Endothelial cell of umbilical vein (primary cell): ENCODE data around the gene PPP1R16B. TPM values are rescaled to one million over a fixed set of nuclear protein-coding genes. Genes with fewer than 3 reads are reported as not detected.
"Not testable (repeated sequence)": the region's sequence is repeated elsewhere in the genome, so short reads cannot be mapped to it uniquely, and the experiment has no call there.

Experiments
- BruUV-seq: library from RNA; stranded (reverse); fragments of 400-500 nt; replicated peaks from 2 replicates; lab custom pipeline; 2021; lab: Mats Ljungman, UMichigan
- CTCF ChIA-PET: fragments of 300-600, 350-600 bp; sonication (Branson Sonifier 250); formaldehyde crosslinking; loops from one replicate; lab custom pipeline; 2021; ENCODE audit warnings: antibody characterized with exemption, inconsistent platforms; lab: Charles Lee
- POLR2A ChIA-PET: fragments of 300-600, 350-600 bp; sonication (Branson Sonifier 250); formaldehyde crosslinking; loops from one replicate; lab custom pipeline; 2021; ENCODE audit warnings: antibody characterized with exemption, inconsistent platforms; lab: Charles Lee
- DNase-seq: peaks from one replicate; pipeline ENCODE4 v3.0.0-alpha.2; 2011; ENCODE audit warnings: low read depth, low spot score
- FAIRE-seq: peaks from 2 replicates; lab custom pipeline; 2011; peaks lifted over from hg19 to GRCh38; lab: Jason Lieb, UNC
- H2AFZ ChIP-seq: 2 replicates; pipeline ENCODE4 v1.6.0; 2012; ENCODE audit warnings: low read depth, low read length, control low read depth, inconsistent platforms
- H3K27ac ChIP-seq: 2 replicates; pipeline ENCODE4 v1.5.1; 2011; ENCODE audit warnings: low read depth, mild to moderate bottlenecking, control low read depth, low read length, moderate library complexity; ENCODE audit not compliant: insufficient read depth
- H3K27me3 ChIP-seq, 2 experiments: 2 replicates each; pipeline versions ENCODE4 v1.6.0 to v1.6.1; 2011; ENCODE audit warnings: low read length in 2 of 2, mixed read lengths in 1 of 2; ENCODE audit not compliant: control insufficient read depth in 2 of 2, insufficient read depth in 2 of 2
- H3K36me3 ChIP-seq, 2 experiments: 2 replicates in 1 of 2; 3 replicates in 1 of 2; pipeline ENCODE4 v1.5.1; 2011; ENCODE audit warnings: low read length in 2 of 2, mild to moderate bottlenecking in 1 of 2, moderate library complexity in 1 of 2; ENCODE audit not compliant: control insufficient read depth in 2 of 2, insufficient read depth in 2 of 2; ENCODE audit errors: extremely low read depth in 1 of 2
- H3K4me1 ChIP-seq: 3 replicates; pipeline ENCODE4 v1.5.1; 2011; ENCODE audit warnings: mild to moderate bottlenecking, low read length; ENCODE audit not compliant: control insufficient read depth, insufficient read depth; ENCODE audit errors: extremely low read depth
- H3K4me2 ChIP-seq: 2 replicates; pipeline ENCODE4 v1.6.1; 2011; ENCODE audit warnings: low read length, control low read depth, mixed read lengths; ENCODE audit not compliant: insufficient read depth
- H3K4me3 ChIP-seq, 3 experiments: fragments of 200-600 bp in 1 of 3; sonication (generic), shearing (Covaris generic) in 1 of 3; replicated peaks in 1 of 3; 2 replicates each; pipeline ENCODE4 v1.5.1; 2011 to 2016; ENCODE audit warnings: control low read depth in 3 of 3, low read length in 3 of 3, mild to moderate bottlenecking in 2 of 3, inconsistent platforms in 1 of 3, low read depth in 1 of 3, moderate library complexity in 1 of 3; ENCODE audit not compliant: insufficient read depth in 1 of 3
- H3K79me2 ChIP-seq: 2 replicates; pipeline ENCODE4 v1.6.0; 2012; ENCODE audit warnings: low read length, inconsistent platforms; ENCODE audit not compliant: control insufficient read depth, insufficient read depth
- H3K9ac ChIP-seq: replicated peaks from 2 replicates; pipeline ENCODE3; 2011; ENCODE audit warnings: low read length, control low read depth; ENCODE audit not compliant: insufficient read depth; ENCODE audit errors: extremely low read depth
- H3K9me1 ChIP-seq: replicated peaks from 3 replicates; pipeline ENCODE4 v1.6.0; 2011; ENCODE audit warnings: mild to moderate bottlenecking, low read length; ENCODE audit not compliant: control insufficient read depth, insufficient read depth; ENCODE audit errors: extremely low read depth
- H3K9me3 ChIP-seq: replicated peaks from 2 replicates; pipeline ENCODE4 v1.5.1; 2012; ENCODE audit warnings: low read length, inconsistent platforms; ENCODE audit not compliant: control insufficient read depth, insufficient read depth
- H4K20me1 ChIP-seq: replicated peaks from 2 replicates; pipeline ENCODE3; 2011; ENCODE audit warnings: mild to moderate bottlenecking, low read length; ENCODE audit not compliant: control insufficient read depth, insufficient read depth; ENCODE audit errors: extremely low read depth
- CTCF ChIP-seq, 2 donors: IDR thresholded peaks; 1 replicate in 1 of 2; 2 replicates in 1 of 2; pipeline ENCODE4 v1.5.1; 2011; ENCODE audit warnings: low read length in 2 of 2, mild to moderate bottlenecking in 2 of 2, moderate library complexity in 2 of 2, control low read depth in 1 of 2, inconsistent platforms in 1 of 2, low read depth in 1 of 2; ENCODE audit not compliant: insufficient read depth in 1 of 2; ENCODE audit errors: extremely low read depth in 1 of 2
- EZH2 ChIP-seq: IDR thresholded peaks from 2 replicates; pipeline ENCODE4 v1.6.1; 2012; ENCODE audit warnings: borderline replicate concordance, low read depth, mild to moderate bottlenecking, moderate library complexity, low read length, inconsistent platforms; ENCODE audit not compliant: severe bottlenecking
- FOS ChIP-seq: IDR thresholded peaks from 2 replicates; pipeline ENCODE4 v1.6.1; 2011; ENCODE audit warnings: mild to moderate bottlenecking, low read length, moderate library complexity, borderline replicate concordance; ENCODE audit not compliant: insufficient read depth
- GATA2 ChIP-seq: IDR thresholded peaks from 2 replicates; pipeline ENCODE4 v1.7.0; 2011; ENCODE audit warnings: low read depth, mild to moderate bottlenecking, moderate library complexity, mixed read lengths, low read length; ENCODE audit not compliant: insufficient read length, insufficient read depth
- MAX ChIP-seq: IDR thresholded peaks from 2 replicates; pipeline ENCODE4 v1.6.1; 2011; ENCODE audit not compliant: insufficient read depth, insufficient read length
- POLR2A ChIP-seq: IDR thresholded peaks from 2 replicates; pipeline ENCODE4 v1.6.1; 2012; ENCODE audit warnings: low read depth, mild to moderate bottlenecking, control low read depth, low read length
- POLR2AphosphoS5 ChIP-seq: IDR thresholded peaks from 2 replicates; pipeline ENCODE4 v1.6.1; 2012; ENCODE audit warnings: low read depth, mild to moderate bottlenecking, control low read depth, low read length, moderate library complexity; ENCODE audit not compliant: insufficient read depth
- dilution Hi-C: fragments of 300-500 bp; cut with MboI; formaldehyde crosslinking; loops from one replicate; pipeline ENCODE4 v1.15.0; 2019; ENCODE audit warnings: low sequenced_read_pairs; ENCODE audit not compliant: extremely low pct_ligation_motif_present
- intact Hi-C: fragments of 100-400 bp; cut with micrococcal nuclease; formaldehyde crosslinking; loops from one replicate; pipeline ENCODE4 v1.10.0; 2022
- polyA plus RNA-seq, 4 experiments: library from polyadenylated mRNA; depleted of rRNA in 3 of 4; stranded (reverse) in 3 of 4; unstranded in 1 of 4; fragments of >200 nt; gene quantifications; 2 replicates each; pipeline versions ENCODE4 v1.2.1 to v1.2.3, GENCODE V29; 2011 to 2012; ENCODE audit warnings: missing spikeins in 1 of 4
- total RNA-seq: library from RNA; stranded (reverse); gene quantifications from 2 replicates; pipeline ENCODE4 v1.2.3, GENCODE V29; 2021

The PPP1R16B gene
- total and polyA plus RNA-seq, 2 donors (not counting 3 experiments of a cell fraction or from before 2014, with no cell fraction given), result 34.7 to 68.1 TPM

GRCh38 chr20:38957915-38958485 is 152.5 kb downstream of the PPP1R16B start:
- H3K36me3 ChIP-seq, result peaks cover 0 to 6% of the 10 kb centered on the region in 2 experiments
- H2AFZ ChIP-seq, result no peak overlapping the region
- H3K9ac ChIP-seq, result no peak overlapping the region
- TF ChIP-seq EZH2 (no peak), POLR2A (no peak), GATA2 (no peak), FOS (no peak), CTCF (IDR thresholded peaks at IDR 0.05; ENCODE audit: extremely low read depth in 1 of 2, insufficient read depth in 1 of 2, low read depth in 1 of 2, low read length in 2 of 2) (no peak), POLR2AphosphoS5 (no peak), MAX (no peak)
- H3K4me3 ChIP-seq, result no peak overlapping the region
- dilution Hi-C loops, result no loop called here
- H3K4me2 ChIP-seq, result no peak overlapping the region
- no peaks in the 10 kb centered on the region for H3K9me3 ChIP-seq
- H3K27ac ChIP-seq, result no peak overlapping the region
- H3K79me2 ChIP-seq, result peaks cover 6% of the 10 kb centered on the region
- H3K4me1 ChIP-seq, result peaks cover 15% of the 10 kb centered on the region
- CTCF ChIA-PET, result no interaction called here
- no peaks in the 10 kb centered on the region for H3K9me1 ChIP-seq
- DNase-seq (no peak), FAIRE-seq (no peak)
- H4K20me1 ChIP-seq, result no peaks in the 10 kb centered on the region
- intact Hi-C loops, result no loop called here
- no TSS peak for BruUV-seq
- H3K27me3 ChIP-seq, result no peaks in the 10 kb centered on the region
- POLR2A ChIA-PET, result no interaction called here

- H2AFZ ChIP-seq, H3K9me1 ChIP-seq, H3K4me3 ChIP-seq, H3K27ac ChIP-seq, FAIRE-seq, H4K20me1 ChIP-seq, POLR2A ChIA-PET, H3K4me2 ChIP-seq, H3K36me3 ChIP-seq, dilution Hi-C loops, intact Hi-C loops, H3K9me3 ChIP-seq, CTCF ChIA-PET, DNase-seq, H3K9ac ChIP-seq, BruUV-seq, H3K27me3 ChIP-seq: not testable (repeated sequence)
- Histone ChIP-seq H3K79me2 (peaks cover 22% of the 10 kb centered on the region), H3K4me1 (peaks cover 19% of the 10 kb centered on the region)
Observed at GRCh38 chr20:38960187-38960687, 154.7 kb downstream of the PPP1R16B start.
